Measurements from ENCODE around the gene IRGQ. TPM values are rescaled to one million over a fixed set of nuclear protein-coding genes. Genes with fewer than 3 reads are reported as not detected.
"Not testable (repeated sequence)": the region's sequence is repeated elsewhere in the genome, so short reads cannot be mapped to it uniquely, and the experiment has no call there.

Gene IRGQ
- total RNA-seq, 1 donor from 2014 or later, result 27.8 TPM

DNA sequence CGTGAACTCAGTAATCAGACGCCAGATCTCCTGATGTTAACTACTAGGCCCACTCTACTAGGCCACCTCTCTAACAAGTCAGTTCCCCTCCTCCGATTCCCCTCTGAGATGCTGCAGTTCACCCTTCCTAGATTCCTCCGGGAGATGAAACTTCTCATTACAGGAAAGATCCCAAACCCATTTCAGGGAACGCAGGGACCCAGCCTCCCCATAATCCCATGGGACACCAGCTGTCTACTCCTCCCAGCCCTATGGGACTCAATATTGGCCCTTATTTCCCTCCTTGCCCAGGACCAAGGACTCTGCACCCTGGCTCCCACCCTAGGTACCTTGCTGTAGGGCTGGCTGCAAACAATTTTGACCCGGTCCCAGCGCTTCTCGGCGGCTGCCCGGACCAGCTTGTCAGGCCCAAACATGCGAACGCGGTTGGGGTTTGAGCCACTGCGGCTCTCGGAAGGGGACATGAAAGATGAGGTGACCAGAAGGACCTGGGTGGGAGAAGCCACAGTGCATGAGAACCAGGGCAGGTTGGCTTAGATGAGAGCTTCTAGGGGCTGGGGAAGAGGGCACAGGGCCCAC is 41.5 kb downstream of the IRGQ start:
- H3K9me3 Mint-ChIP-seq, result no peaks in the 10 kb centered on the region
- DNase-seq (ENCODE audit: low spot score), result no peak
- H3K27ac Mint-ChIP-seq, result no peak overlapping the region
- H3K36me3 Mint-ChIP-seq (ENCODE audit: low read depth), result peaks cover 39% of the 10 kb centered on the region
- intact Hi-C loops (cut with micrococcal nuclease), result loop anchor here (2.0 kb wide), 1 partner anchor 40 kb away; no protein-coding TSS in a partner anchor
- peaks cover 5% of the 10 kb centered on the region for H3K4me1 Mint-ChIP-seq (ENCODE audit: low read depth)
- no peak overlapping the region for H3K4me3 Mint-ChIP-seq (ENCODE audit: low read depth)
- H3K27me3 Mint-ChIP-seq (ENCODE audit: low read depth), result no peaks in the 10 kb centered on the region

DNA sequence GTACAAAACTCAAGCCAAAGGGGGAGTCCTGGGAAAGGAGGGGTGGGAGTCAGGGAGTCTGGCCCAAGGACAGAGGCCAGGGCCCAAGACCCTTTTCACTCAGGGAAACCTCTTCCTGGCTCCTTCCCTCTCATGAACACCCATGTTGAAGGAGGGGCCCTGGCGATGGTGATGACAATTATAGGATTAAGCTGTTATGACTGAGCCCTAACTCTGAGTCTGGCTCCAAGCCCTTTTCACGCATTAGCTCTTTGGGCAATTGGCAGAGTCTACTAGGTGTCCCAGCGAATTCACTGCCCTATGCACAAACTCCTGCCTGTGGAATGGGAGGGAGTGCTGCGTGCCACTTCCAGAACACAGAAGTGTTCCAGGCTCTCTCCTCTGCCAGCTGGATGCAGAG is 42.3 kb downstream of the IRGQ start:
- H3K27ac Mint-ChIP-seq, result no peak overlapping the region

DNA sequence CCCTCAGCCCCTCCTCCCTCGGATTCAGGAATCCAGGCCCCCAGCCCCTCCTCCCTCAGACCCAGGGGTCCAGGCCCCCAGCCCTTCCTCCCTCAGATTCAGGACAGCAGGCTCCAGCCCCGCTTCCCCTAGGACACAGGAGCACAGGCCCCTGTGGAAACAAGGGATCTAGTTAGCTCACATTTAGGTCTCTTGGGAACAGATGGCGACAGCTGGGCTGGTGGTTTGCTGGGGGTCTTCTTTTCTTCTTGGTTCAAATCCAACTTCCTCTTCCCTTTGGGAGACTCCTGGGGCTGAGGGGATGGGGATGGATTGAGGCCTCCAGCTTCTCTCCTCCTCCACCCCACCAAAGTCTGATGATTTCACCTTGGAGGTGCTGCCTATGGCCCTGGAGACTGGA is 43.3 kb downstream of the IRGQ start:
- intact Hi-C loops (cut with micrococcal nuclease), result no loop called here
- H3K36me3 Mint-ChIP-seq (ENCODE audit: low read depth), result peaks cover 35% of the 10 kb centered on the region
- H3K27ac Mint-ChIP-seq, result no peak overlapping the region
- no peaks in the 10 kb centered on the region for H3K9me3 Mint-ChIP-seq
- H3K4me3 Mint-ChIP-seq (ENCODE audit: low read depth), result no peak overlapping the region
- DNase-seq (ENCODE audit: low spot score), result no peak
- peaks cover 5% of the 10 kb centered on the region for H3K4me1 Mint-ChIP-seq (ENCODE audit: low read depth)
- no peaks in the 10 kb centered on the region for H3K27me3 Mint-ChIP-seq (ENCODE audit: low read depth)

More for the DNA sequence above, 42.3 kb downstream of the IRGQ start:
- Mint-ChIP-seq H3K4me3 (ENCODE audit: low read depth) (no peak overlapping the region), H3K4me1 (ENCODE audit: low read depth) (peaks cover 5% of the 10 kb centered on the region), H3K9me3 (no peaks in the 10 kb centered on the region), H3K27me3 (ENCODE audit: low read depth) (no peaks in the 10 kb centered on the region), H3K36me3 (ENCODE audit: low read depth) (peaks cover 38% of the 10 kb centered on the region)
- DNase-seq (ENCODE audit: low spot score), result no peak
- intact Hi-C loops (cut with micrococcal nuclease), result loop anchor here (2.0 kb wide), 1 partner anchor 41 kb away; no protein-coding TSS in a partner anchor

DNA sequence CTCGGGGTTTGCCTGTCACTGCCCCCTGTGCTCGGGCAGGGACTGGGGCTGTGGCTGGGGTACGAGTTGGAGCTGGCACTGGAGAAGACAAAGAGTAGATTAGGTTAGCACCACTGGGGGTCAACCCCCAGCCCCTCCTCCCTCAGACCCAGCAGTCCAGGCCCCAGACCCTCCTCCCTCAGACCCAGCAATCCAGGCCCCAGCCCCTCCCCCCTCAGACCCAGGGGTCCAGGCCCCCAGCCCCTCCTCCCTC is 43.8 kb downstream of the IRGQ start:
- DNase-seq (ENCODE audit: low spot score), result no peak
- Mint-ChIP-seq H3K27ac (no peak overlapping the region), H3K4me3 (ENCODE audit: low read depth) (no peak overlapping the region), H3K36me3 (ENCODE audit: low read depth) (peaks cover 31% of the 10 kb centered on the region), H3K27me3 (ENCODE audit: low read depth) (no peaks in the 10 kb centered on the region), H3K4me1 (ENCODE audit: low read depth) (peaks cover 5% of the 10 kb centered on the region), H3K9me3 (no peaks in the 10 kb centered on the region)
- intact Hi-C loops (cut with micrococcal nuclease), result no loop called here

DNA sequence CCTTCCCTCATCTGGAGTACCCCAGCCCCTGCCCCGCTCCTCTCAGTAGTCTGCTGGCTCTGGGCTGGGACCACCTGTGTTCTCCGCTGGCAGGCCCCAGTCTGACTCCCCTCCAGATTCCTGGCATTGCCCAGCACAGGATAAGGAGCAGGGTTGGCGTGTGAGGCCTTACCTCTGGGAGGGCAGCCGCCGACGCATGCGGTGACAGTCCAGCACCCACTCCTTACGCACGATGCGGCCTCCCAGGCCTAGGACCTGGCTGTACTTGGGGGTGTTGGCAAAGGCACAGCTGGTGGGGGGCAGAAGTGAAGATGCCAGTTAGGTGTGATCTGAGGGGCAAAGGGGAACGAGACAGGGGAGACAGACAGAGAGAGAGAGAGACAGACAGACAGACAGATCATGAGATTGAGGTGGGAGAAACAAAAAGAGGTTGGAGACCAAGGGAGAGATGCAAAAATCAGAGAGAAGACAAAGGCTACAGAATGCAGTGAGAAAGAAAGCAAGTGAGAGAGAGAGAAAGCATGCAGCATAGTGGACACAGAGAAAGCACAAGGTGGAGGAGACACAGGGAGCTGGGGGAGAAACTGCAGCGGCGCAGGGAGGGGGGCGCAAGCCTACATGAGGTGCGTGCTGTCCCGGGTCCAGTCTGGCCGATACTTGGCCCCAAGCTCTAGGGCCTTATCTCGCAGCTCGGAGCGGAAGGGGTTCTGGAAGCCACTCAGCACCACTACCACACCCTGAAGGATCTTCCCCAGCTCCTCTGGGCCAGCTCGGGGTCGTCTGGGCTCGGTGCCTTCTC is 44.3 kb downstream of the IRGQ start:
- intact Hi-C loops (cut with micrococcal nuclease), result no loop called here
- Mint-ChIP-seq H3K36me3 (ENCODE audit: low read depth) (peaks cover 31% of the 10 kb centered on the region), H3K4me3 (ENCODE audit: low read depth) (no peak overlapping the region), H3K9me3 (no peaks in the 10 kb centered on the region), H3K27ac (no peak overlapping the region), H3K27me3 (ENCODE audit: low read depth) (no peaks in the 10 kb centered on the region), H3K4me1 (ENCODE audit: low read depth) (peaks cover 5% of the 10 kb centered on the region)
- no peak for DNase-seq (ENCODE audit: low spot score)

DNA sequence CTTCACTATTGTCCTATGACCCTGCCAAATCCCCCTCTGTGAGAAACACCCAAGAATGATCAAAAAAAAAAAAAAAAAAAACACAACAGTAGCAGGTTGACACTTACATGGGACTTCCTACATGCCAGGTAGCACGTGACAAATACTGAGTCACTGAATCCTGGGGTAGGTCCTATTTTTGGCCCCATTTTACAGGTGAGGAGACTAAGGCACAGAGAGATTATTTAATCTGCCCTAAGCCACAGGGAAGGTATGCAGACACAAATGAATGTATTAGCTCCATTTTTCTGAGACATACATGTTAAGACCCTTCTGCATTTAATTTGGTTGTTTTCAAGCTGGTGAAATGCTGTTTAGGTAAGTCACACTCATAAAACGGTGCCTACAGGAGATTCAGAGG is 47.2 kb downstream of the IRGQ start:
- Mint-ChIP-seq H3K9me3 (no peaks in the 10 kb centered on the region), H3K27me3 (ENCODE audit: low read depth) (no peaks in the 10 kb centered on the region), H3K36me3 (ENCODE audit: low read depth) (peaks cover 29% of the 10 kb centered on the region), H3K27ac (no peak overlapping the region), H3K4me3 (ENCODE audit: low read depth) (no peak overlapping the region), H3K4me1 (ENCODE audit: low read depth) (no peaks in the 10 kb centered on the region)
- DNase-seq (ENCODE audit: low spot score), result no peak
- intact Hi-C loops (cut with micrococcal nuclease), result no loop called here

DNA sequence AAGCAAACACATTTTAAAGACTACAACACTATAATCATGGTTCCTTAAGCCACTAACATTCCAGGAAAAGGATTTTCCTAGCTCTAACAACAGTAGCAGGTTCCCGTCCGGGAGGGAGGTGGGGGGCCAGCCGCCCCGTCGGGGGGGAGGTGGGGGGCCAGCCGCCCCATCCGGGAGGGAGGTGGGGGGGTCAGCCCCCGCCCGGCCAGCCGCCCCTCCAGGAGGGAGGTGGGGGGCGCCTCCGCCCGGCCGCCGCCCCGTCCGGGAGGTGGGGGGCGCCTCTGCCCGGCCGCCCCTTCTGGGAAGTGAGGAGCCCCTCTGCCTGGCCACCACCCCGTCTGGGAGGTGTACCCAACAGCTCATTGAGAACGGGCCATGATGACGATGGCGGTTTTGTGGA is 48.0 kb downstream of the IRGQ start:
- DNase-seq (ENCODE audit: low spot score); H3K27ac Mint-ChIP-seq: not testable (repeated sequence)

DNA sequence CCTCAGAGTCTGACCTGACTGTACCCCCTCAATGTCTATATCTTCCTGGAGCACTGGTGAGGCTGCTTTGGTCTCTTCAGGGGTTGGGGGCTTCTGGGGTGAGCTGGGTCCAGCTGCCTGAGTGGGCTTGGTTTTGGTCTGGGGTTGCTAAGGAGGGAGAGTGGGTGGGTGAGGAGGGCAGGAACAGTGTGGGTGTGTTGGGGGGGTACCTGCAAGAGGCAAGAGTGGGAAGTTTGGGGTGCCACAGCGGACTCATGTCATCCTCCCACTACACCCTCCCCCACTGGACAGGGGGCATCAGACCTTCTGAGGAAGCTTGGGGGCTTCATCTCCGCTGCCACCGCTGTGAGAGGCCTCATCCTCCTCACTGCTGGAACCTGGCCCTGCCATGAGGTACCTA is 49.4 kb downstream of the IRGQ start:
- H3K27me3 Mint-ChIP-seq (ENCODE audit: low read depth), result no peaks in the 10 kb centered on the region
- H3K9me3 Mint-ChIP-seq, result no peaks in the 10 kb centered on the region
- no peak overlapping the region for H3K4me3 Mint-ChIP-seq (ENCODE audit: low read depth)
- H3K36me3 Mint-ChIP-seq (ENCODE audit: low read depth), result peaks cover 41% of the 10 kb centered on the region
- no peaks in the 10 kb centered on the region for H3K4me1 Mint-ChIP-seq (ENCODE audit: low read depth)
- intact Hi-C loops (cut with micrococcal nuclease), result no loop called here
- H3K27ac Mint-ChIP-seq, result no peak overlapping the region
- no peak for DNase-seq (ENCODE audit: low spot score)

More for the DNA sequence above, 48.0 kb downstream of the IRGQ start:
- H3K4me1 Mint-ChIP-seq (ENCODE audit: low read depth); H3K27me3 Mint-ChIP-seq (ENCODE audit: low read depth); H3K9me3 Mint-ChIP-seq; intact Hi-C loops (cut with micrococcal nuclease); H3K4me3 Mint-ChIP-seq (ENCODE audit: low read depth): not testable (repeated sequence)
- peaks cover 37% of the 10 kb centered on the region for H3K36me3 Mint-ChIP-seq (ENCODE audit: low read depth)

DNA sequence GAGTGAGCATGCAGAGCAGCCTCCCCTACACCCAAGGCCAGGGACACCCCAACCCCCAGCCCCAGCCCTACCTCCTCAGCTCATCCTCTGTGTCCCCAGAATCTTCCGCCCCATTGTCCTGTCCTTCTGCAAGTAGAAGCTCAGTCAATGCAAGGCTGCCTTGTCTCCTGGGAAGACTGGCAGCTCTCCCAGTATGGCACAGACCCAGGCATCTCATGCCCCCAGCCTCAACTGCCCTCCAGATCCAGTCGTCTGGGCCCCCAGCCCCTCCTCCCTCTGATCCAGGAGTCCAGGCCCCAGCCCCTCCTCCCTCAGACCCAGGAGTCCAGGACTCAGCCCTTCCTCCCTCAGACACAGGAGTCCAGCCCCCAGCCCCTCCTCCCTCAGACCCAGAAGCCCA is 50.0 kb downstream of the IRGQ start:
- no peak for DNase-seq (ENCODE audit: low spot score)
- no peaks in the 10 kb centered on the region for H3K9me3 Mint-ChIP-seq
- no peaks in the 10 kb centered on the region for H3K27me3 Mint-ChIP-seq (ENCODE audit: low read depth)
- H3K4me3 Mint-ChIP-seq (ENCODE audit: low read depth), result no peak overlapping the region
- H3K4me1 Mint-ChIP-seq (ENCODE audit: low read depth), result no peaks in the 10 kb centered on the region
- H3K36me3 Mint-ChIP-seq (ENCODE audit: low read depth), result peaks cover 41% of the 10 kb centered on the region
- intact Hi-C loops (cut with micrococcal nuclease), result no loop called here
- H3K27ac Mint-ChIP-seq, result no peak overlapping the region

DNA sequence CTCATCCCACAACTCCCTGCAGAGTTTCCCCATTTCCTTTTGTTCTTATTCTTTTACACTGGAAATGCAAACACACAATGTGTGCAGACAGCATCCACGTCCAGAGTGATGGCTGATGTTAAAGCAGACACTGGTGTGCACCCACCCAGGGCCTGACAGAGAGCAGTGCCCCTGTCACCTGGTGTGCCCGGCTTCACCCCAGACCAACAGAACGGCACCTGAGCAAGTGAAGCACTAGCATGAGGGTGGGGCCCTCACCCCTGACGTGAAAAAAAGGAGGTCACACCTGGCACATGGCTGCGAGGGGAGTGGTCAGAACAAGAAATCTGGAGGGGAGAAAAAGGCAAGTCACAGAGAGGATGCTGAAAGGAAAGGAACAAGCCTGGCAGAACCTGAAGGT is 50.7 kb downstream of the IRGQ start:
- Mint-ChIP-seq H3K36me3 (ENCODE audit: low read depth) (peaks cover 42% of the 10 kb centered on the region), H3K27ac (no peak overlapping the region)

DNA sequence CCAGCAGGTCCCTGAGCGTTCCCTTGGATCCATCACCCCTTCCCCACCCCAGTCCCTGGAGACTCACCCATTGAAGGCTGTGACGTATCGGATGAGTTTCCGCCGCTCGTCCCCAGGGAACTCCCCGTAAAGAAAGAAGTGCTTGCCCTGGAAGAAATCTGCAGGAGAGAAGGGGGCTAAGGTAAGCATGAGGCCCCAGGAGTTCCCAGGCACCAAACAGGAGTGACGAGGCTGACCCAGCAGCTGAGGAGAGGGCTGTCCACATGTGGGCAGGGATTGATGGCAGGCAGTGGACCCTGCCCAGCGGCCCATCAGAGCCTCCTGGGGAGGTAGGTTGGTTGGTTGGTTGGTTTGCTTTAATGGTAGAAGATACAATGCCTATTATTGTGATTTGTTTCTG is 51.9 kb downstream of the IRGQ start:
- Mint-ChIP-seq H3K4me3 (ENCODE audit: low read depth) (no peak overlapping the region), H3K36me3 (ENCODE audit: low read depth) (peaks cover 46% of the 10 kb centered on the region), H3K27ac (no peak overlapping the region)

More for the DNA sequence above, 50.7 kb downstream of the IRGQ start:
- no peaks in the 10 kb centered on the region for H3K27me3 Mint-ChIP-seq (ENCODE audit: low read depth)
- no peak overlapping the region for H3K4me3 Mint-ChIP-seq (ENCODE audit: low read depth)
- intact Hi-C loops (cut with micrococcal nuclease), result no loop called here
- no peak for DNase-seq (ENCODE audit: low spot score)
- no peaks in the 10 kb centered on the region for H3K9me3 Mint-ChIP-seq
- no peaks in the 10 kb centered on the region for H3K4me1 Mint-ChIP-seq (ENCODE audit: low read depth)

DNA sequence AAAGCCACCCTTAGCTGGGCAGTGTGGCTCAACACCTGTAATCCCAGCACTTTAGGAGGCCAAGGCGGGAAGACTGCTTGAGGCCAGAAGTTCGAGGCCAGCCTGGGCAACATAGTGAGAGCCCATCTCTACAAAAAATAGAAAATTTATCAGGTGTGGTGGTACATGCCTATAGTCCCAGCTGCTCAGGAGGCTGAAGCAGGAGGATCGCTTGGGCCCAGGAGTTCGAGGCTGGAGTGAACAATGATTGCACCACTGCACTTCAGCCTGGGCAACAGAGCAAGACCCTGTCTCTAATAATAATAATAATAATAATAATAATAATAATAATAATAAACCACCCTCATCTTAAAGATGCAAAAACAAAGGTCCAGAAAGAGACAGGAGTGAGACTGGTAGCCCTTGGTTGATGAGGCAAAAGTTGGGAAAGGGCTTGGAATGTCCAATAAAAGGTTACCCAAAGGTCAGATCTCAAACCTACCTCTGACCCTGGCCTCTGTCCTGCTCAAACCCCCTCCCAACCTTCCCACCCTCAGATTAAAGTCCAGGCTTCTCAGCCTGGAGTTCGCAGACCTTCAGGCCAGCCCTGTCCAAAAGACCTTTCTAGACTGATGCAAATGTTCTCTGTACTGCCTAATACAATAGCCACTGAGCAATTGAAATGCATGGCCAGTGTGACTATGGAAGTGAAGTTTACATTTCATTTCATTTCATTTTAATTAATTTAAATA is 53.8 kb downstream of the IRGQ start:
- H3K4me3 Mint-ChIP-seq (ENCODE audit: low read depth), result no peak overlapping the region
- no peaks in the 10 kb centered on the region for H3K27me3 Mint-ChIP-seq (ENCODE audit: low read depth)
- DNase-seq (ENCODE audit: low spot score), result no peak
- peaks cover 61% of the 10 kb centered on the region for H3K36me3 Mint-ChIP-seq (ENCODE audit: low read depth)
- peaks cover 5% of the 10 kb centered on the region for H3K9me3 Mint-ChIP-seq
- H3K4me1 Mint-ChIP-seq (ENCODE audit: low read depth), result no peaks in the 10 kb centered on the region
- no peak overlapping the region for H3K27ac Mint-ChIP-seq
- intact Hi-C loops (cut with micrococcal nuclease), result no loop called here

More for the DNA sequence above, 51.9 kb downstream of the IRGQ start:
- Mint-ChIP-seq H3K4me1 (ENCODE audit: low read depth) (no peaks in the 10 kb centered on the region), H3K9me3 (peaks cover 3% of the 10 kb centered on the region), H3K27me3 (ENCODE audit: low read depth) (no peaks in the 10 kb centered on the region)
- intact Hi-C loops (cut with micrococcal nuclease), result no loop called here
- DNase-seq (ENCODE audit: low spot score), result no peak

DNA sequence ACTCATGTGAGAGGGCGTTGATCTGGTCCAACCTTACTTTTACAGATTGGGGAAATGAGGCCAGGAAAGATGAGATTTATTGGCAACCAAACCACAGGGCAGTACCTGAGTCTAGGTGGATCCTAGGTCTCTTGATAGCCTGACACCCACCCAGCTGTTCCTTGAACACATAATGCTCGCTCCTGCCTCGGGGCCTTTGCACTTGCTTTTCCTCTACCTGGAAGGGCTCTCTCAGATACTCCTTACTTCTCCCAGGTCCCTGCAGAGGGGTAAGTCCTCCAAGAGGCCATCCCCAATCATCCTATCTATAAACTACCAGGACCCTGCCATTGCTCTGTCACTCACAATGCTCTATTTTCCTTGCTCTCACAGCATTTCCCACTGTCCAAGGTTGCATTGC is 55.6 kb downstream of the IRGQ start:
- peaks cover 65% of the 10 kb centered on the region for H3K36me3 Mint-ChIP-seq (ENCODE audit: low read depth)

More for the DNA sequence above, 55.6 kb downstream of the IRGQ start:
- intact Hi-C loops (cut with micrococcal nuclease), result no loop called here
- no peak for DNase-seq (ENCODE audit: low spot score)
- no peak overlapping the region for H3K4me3 Mint-ChIP-seq (ENCODE audit: low read depth)
- no peaks in the 10 kb centered on the region for H3K27me3 Mint-ChIP-seq (ENCODE audit: low read depth)
- H3K27ac Mint-ChIP-seq, result no peak overlapping the region
- peaks cover 5% of the 10 kb centered on the region for H3K9me3 Mint-ChIP-seq
- H3K4me1 Mint-ChIP-seq (ENCODE audit: low read depth), result no peaks in the 10 kb centered on the region
